ENCODE measurements around the gene COMP.

Gene COMP

GRCh38 chr19:18742838-18743783 lies 48.0 kb downstream of the COMP start:
- Histone ChIP-seq H3K4me3 (ENCODE audit: low read length in 2 of 2) (no peak overlapping the region), H3K36me3 (ENCODE audit: control insufficient read depth in 2 of 2, insufficient read depth in 2 of 2, low read length in 2 of 2) (no peaks in the 10 kb centered on the region), H3K27me3 (ENCODE audit: control insufficient read depth in 1 of 2, insufficient read depth in 2 of 2, low read length in 2 of 2) (no peaks in the 10 kb centered on the region), H3K27ac (ENCODE audit: low read length) (no peak overlapping the region), H3K9me3 (ENCODE audit: control insufficient read depth in 2 of 2, low read length in 2 of 2) (no peaks in the 10 kb centered on the region), H3K4me1 (ENCODE audit: control insufficient read depth, insufficient read depth, low read length) (peaks cover 31% of the 10 kb centered on the region), H3K9ac (ENCODE audit: low read length in 2 of 2) (no peak overlapping the region)

- no peak overlapping the region for H3K9ac ChIP-seq (ENCODE audit: low read length in 2 of 2)
- H3K4me3 ChIP-seq (ENCODE audit: low read length in 2 of 2) = no peak overlapping the region
- no peaks in the 10 kb centered on the region for H3K36me3 ChIP-seq (ENCODE audit: control insufficient read depth in 2 of 2, insufficient read depth in 2 of 2, low read length in 2 of 2)
- no peaks in the 10 kb centered on the region for H3K27me3 ChIP-seq (ENCODE audit: control insufficient read depth in 1 of 2, insufficient read depth in 2 of 2, low read length in 2 of 2)
- no peak overlapping the region for H3K27ac ChIP-seq (ENCODE audit: low read length)
- no peaks in the 10 kb centered on the region for H3K9me3 ChIP-seq (ENCODE audit: control insufficient read depth in 2 of 2, low read length in 2 of 2)
- H3K4me1 ChIP-seq (ENCODE audit: control insufficient read depth, insufficient read depth, low read length) = peaks cover 31% of the 10 kb centered on the region
Observed at GRCh38 chr19:18742324-18742723, 48.8 kb downstream of the COMP start.

GRCh38 chr19:18741124-18742121 lies 49.7 kb downstream of the COMP start:
- Histone ChIP-seq H3K36me3 (ENCODE audit: control insufficient read depth in 2 of 2, insufficient read depth in 2 of 2, low read length in 2 of 2) (no peaks in the 10 kb centered on the region), H3K27me3 (ENCODE audit: control insufficient read depth in 1 of 2, insufficient read depth in 2 of 2, low read length in 2 of 2) (no peaks in the 10 kb centered on the region), H3K4me1 (ENCODE audit: control insufficient read depth, insufficient read depth, low read length) (peaks cover 31% of the 10 kb centered on the region), H3K9me3 (ENCODE audit: control insufficient read depth in 2 of 2, low read length in 2 of 2) (no peaks in the 10 kb centered on the region), H3K9ac (ENCODE audit: low read length in 2 of 2) (no peak overlapping the region), H3K27ac (ENCODE audit: low read length) (no peak overlapping the region), H3K4me3 (ENCODE audit: low read length in 2 of 2) (no peak overlapping the region)

GRCh38 chr19:18738961-18739690 lies 52.0 kb downstream of the COMP start:
- H3K9ac ChIP-seq (ENCODE audit: low read length in 2 of 2) = no peak overlapping the region
- no peak overlapping the region for H3K27ac ChIP-seq (ENCODE audit: low read length)
- peaks cover 44% of the 10 kb centered on the region for H3K4me1 ChIP-seq (ENCODE audit: control insufficient read depth, insufficient read depth, low read length)
- H3K4me3 ChIP-seq (ENCODE audit: low read length in 2 of 2) = no peak overlapping the region
- H3K27me3 ChIP-seq (ENCODE audit: control insufficient read depth in 1 of 2, insufficient read depth in 2 of 2, low read length in 2 of 2) = no peaks in the 10 kb centered on the region
- H3K9me3 ChIP-seq (ENCODE audit: control insufficient read depth in 2 of 2, low read length in 2 of 2) = no peaks in the 10 kb centered on the region
- no peaks in the 10 kb centered on the region for H3K36me3 ChIP-seq (ENCODE audit: control insufficient read depth in 2 of 2, insufficient read depth in 2 of 2, low read length in 2 of 2)

- Histone ChIP-seq H3K4me1 (ENCODE audit: control insufficient read depth, insufficient read depth, low read length) (peaks cover 47% of the 10 kb centered on the region), H3K4me3 (ENCODE audit: low read length in 2 of 2) (no peak overlapping the region)
Observed at GRCh38 chr19:18737954-18738351, 53.2 kb downstream of the COMP start.

GRCh38 chr19:18737337-18737953 lies 53.7 kb downstream of the COMP start:
- Histone ChIP-seq H3K9ac (ENCODE audit: low read length in 2 of 2) (no peak overlapping the region), H3K27me3 (ENCODE audit: control insufficient read depth in 1 of 2, insufficient read depth in 2 of 2, low read length in 2 of 2) (no peaks in the 10 kb centered on the region), H3K9me3 (ENCODE audit: control insufficient read depth in 2 of 2, low read length in 2 of 2) (no peaks in the 10 kb centered on the region), H3K36me3 (ENCODE audit: control insufficient read depth in 2 of 2, insufficient read depth in 2 of 2, low read length in 2 of 2) (no peaks in the 10 kb centered on the region), H3K27ac (ENCODE audit: low read length) (no peak overlapping the region), H3K4me3 (ENCODE audit: low read length in 2 of 2) (no peak overlapping the region), H3K4me1 (ENCODE audit: control insufficient read depth, insufficient read depth, low read length) (peaks cover 44% of the 10 kb centered on the region)

More at GRCh38 chr19:18737954-18738351, 53.2 kb downstream of the COMP start:
- Histone ChIP-seq H3K9ac (ENCODE audit: low read length in 2 of 2) (no peak overlapping the region), H3K27ac (ENCODE audit: low read length) (no peak overlapping the region), H3K36me3 (ENCODE audit: control insufficient read depth in 2 of 2, insufficient read depth in 2 of 2, low read length in 2 of 2) (no peaks in the 10 kb centered on the region), H3K27me3 (ENCODE audit: control insufficient read depth in 1 of 2, insufficient read depth in 2 of 2, low read length in 2 of 2) (no peaks in the 10 kb centered on the region), H3K9me3 (ENCODE audit: control insufficient read depth in 2 of 2, low read length in 2 of 2) (no peaks in the 10 kb centered on the region)

GRCh38 chr19:18736415-18737336 lies 54.4 kb downstream of the COMP start:
- H3K27ac ChIP-seq (ENCODE audit: low read length) = no peak overlapping the region
- peaks cover 41% of the 10 kb centered on the region for H3K4me1 ChIP-seq (ENCODE audit: control insufficient read depth, insufficient read depth, low read length)
- no peak overlapping the region for H3K4me3 ChIP-seq (ENCODE audit: low read length in 2 of 2)
- H3K9me3 ChIP-seq (ENCODE audit: control insufficient read depth in 2 of 2, low read length in 2 of 2) = no peaks in the 10 kb centered on the region
- no peak overlapping the region for H3K9ac ChIP-seq (ENCODE audit: low read length in 2 of 2)
- H3K27me3 ChIP-seq (ENCODE audit: control insufficient read depth in 1 of 2, insufficient read depth in 2 of 2, low read length in 2 of 2) = no peaks in the 10 kb centered on the region
- no peaks in the 10 kb centered on the region for H3K36me3 ChIP-seq (ENCODE audit: control insufficient read depth in 2 of 2, insufficient read depth in 2 of 2, low read length in 2 of 2)

- Histone ChIP-seq H3K9me3 (ENCODE audit: control insufficient read depth in 2 of 2, low read length in 2 of 2) (no peaks in the 10 kb centered on the region), H3K4me1 (ENCODE audit: control insufficient read depth, insufficient read depth, low read length) (peaks cover 32% of the 10 kb centered on the region), H3K36me3 (ENCODE audit: control insufficient read depth in 2 of 2, insufficient read depth in 2 of 2, low read length in 2 of 2) (no peaks in the 10 kb centered on the region), H3K27me3 (ENCODE audit: control insufficient read depth in 1 of 2, insufficient read depth in 2 of 2, low read length in 2 of 2) (no peaks in the 10 kb centered on the region), H3K4me3 (ENCODE audit: low read length in 2 of 2) (no peak overlapping the region), H3K9ac (ENCODE audit: low read length in 2 of 2) (no peak overlapping the region), H3K27ac (ENCODE audit: low read length) (no peak overlapping the region)
Observed at GRCh38 chr19:18735752-18736151, 55.4 kb downstream of the COMP start.

GRCh38 chr19:18735324-18735723 lies 55.8 kb downstream of the COMP start:
- H3K9ac ChIP-seq (ENCODE audit: low read length in 2 of 2) = no peak overlapping the region

More at GRCh38 chr19:18735324-18735723, 55.8 kb downstream of the COMP start:
- Histone ChIP-seq H3K27ac (ENCODE audit: low read length) (no peak overlapping the region), H3K36me3 (ENCODE audit: control insufficient read depth in 2 of 2, insufficient read depth in 2 of 2, low read length in 2 of 2) (no peaks in the 10 kb centered on the region), H3K9me3 (ENCODE audit: control insufficient read depth in 2 of 2, low read length in 2 of 2) (no peaks in the 10 kb centered on the region), H3K4me3 (ENCODE audit: low read length in 2 of 2) (no peak overlapping the region), H3K27me3 (ENCODE audit: control insufficient read depth in 1 of 2, insufficient read depth in 2 of 2, low read length in 2 of 2) (no peaks in the 10 kb centered on the region), H3K4me1 (ENCODE audit: control insufficient read depth, insufficient read depth, low read length) (peaks cover 32% of the 10 kb centered on the region)
